OCI-M1 (cell line): ENCODE results near the gene ZDHHC6.
A peak's percentile ranks its signal among the peaks of the same experiment; 100 is the strongest.
"Not testable (repeated sequence)": the region's sequence is repeated elsewhere in the genome, so short reads cannot be mapped to it uniquely, and the experiment has no call there.

Experiments
- DNase-seq: peaks from one replicate; lab custom pipeline; 2025; lab: John Stamatoyannopoulos, UW

ZDHHC6 gene

DNA sequence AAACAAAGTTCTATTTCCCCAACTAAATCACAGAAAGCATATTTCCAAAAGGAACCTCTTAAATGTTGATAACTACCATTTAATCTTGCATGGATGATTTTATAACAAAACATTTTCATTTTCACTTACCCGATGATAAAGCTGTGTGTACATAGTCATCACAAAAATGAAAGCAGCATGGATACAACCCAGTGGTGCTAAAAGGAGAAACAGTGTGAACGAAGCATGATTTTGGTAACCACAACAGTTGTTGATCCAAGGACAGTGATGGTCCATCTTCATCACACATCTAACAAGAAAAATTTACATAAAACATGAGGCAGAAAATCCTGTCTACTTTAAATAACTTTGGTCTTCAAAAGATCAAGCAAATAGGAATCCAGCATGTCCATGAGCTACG is 4.7 kb downstream of the ZDHHC6 start:
- DNase-seq: no peak

DNA sequence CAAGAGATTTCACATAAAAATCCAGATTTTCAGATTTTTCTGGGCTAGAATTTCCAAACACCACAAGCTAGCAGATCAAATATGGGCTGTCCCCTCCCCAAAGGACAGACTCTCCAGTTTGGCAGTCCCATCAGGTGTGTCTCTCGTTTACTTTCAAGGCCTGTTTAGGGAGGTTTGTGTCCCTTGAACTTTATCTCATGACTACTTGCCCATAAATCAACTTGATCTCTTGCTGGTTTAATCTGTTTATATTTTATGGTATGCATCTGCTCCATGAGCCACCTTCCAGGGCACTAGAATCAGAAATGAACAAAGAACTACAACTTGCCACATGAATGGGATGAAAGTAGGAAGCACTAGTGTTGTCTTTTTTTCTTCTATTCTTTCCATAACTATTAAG is 5.2 kb downstream of the ZDHHC6 start:
- no peak for DNase-seq

DNA sequence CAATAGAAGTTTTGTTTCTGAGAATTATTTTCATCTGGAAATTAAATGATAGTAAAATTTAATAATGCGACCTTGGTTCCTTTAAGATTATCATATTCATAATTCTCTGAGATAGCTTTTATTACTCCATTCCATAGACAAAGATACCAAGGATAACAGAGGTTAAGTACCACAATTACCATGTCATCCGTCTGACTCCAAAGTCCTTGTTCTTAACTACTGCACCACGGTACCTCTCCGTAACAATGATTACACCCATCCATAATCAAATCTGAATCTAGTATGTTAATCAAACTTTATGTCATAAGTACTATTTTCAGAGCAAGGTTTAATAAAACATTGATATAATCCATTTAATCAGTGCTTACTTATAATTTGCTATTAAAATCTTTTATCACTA is 8.4 kb downstream of the ZDHHC6 start:
- no peak for DNase-seq

DNA sequence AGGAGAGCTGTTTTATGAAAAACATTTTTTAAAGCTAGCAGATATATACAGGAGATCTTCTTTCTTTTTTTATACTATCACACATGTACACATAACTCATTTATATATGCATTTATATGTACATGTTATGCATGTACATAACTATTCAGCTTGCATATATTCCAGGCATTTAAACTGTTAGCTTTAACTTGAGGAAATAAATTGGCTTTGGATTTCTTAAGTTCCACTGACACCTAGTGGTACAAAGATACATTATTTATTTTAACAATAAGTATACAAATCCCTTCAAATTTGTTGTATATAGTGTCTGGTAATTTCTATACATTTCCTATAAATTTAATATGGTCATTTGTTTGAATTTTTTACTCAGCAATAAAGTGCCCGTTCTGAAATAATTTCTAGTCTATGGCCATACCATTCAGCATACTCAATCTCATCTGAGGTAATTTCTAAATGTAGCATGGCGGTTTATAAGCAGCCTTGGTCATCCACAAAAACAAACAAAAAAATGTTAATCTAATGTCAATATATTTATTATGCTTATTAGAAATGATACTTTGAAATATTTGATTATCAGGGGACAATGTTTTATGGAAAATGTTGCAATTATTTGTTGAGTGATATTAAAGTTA is 11.6 kb downstream of the ZDHHC6 start:
- peak; percentile 73 for DNase-seq

DNA sequence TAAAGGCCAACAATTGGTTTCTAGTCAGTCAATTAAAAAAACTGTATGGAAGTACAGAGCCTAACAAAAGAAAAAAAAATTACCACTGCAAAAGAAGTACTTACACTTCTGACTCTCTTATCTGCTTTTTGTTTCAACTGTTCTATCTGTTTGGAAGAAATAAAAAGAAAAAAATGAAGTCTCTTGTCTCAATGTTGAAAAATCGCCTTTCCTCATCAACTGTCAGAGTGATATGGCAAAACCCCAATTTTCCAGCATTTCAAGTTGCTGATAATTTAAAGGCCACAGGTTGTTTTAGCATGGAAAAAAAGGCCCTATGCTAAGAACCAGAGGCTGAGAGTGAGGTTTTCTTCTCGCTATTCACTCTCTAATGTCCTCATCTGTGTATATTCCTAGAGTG is 13.6 kb downstream of the ZDHHC6 start:
- no peak for DNase-seq

DNA sequence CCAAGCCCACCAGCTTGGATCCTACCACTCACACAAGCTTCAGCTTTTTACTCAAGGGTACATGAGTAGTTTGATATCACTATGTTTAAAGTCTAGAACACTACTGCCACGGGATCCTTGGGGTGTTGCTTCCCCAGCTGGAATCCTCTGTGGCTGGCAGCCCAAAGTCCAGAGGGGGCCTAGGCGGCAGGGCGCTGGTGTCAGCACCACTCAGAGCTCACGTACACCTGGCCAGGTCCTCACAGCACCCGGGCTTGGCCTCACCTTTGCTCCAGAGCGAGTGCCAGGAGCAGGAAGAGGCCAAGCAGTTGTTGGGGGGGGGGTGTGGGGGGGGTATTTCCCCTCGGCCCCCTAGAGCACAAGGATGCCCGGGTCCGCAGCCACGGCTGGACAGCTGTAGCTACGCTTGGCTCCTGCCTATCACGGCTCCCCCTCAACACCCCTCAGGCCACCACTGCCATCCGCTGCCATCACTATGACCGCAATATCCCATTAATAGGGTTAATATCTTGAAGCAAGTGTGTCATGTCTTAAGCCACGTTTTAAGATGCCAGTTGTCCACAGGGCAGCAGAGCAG is 17.0 kb downstream of the ZDHHC6 start:
- DNase-seq: no peak

DNA sequence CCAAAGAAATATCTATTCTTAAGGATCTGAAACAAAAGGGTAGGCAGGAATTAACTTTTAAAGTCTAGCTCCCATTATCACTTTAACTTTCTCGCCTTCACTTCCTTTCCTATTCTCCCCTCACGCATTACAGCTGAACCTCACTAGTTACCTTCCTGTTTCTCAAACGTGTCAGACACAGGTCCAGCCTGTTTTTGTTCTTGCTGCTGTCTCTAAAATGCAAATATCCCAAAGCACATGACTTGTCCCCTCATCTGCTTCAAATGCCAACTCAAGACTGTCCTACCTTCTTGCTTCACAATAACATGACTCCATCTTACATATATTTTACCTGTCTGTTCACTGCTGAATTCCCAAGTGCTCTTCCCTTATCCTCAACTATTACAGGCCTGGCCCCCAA is 17.6 kb downstream of the ZDHHC6 start:
- DNase-seq: no peak

DNA sequence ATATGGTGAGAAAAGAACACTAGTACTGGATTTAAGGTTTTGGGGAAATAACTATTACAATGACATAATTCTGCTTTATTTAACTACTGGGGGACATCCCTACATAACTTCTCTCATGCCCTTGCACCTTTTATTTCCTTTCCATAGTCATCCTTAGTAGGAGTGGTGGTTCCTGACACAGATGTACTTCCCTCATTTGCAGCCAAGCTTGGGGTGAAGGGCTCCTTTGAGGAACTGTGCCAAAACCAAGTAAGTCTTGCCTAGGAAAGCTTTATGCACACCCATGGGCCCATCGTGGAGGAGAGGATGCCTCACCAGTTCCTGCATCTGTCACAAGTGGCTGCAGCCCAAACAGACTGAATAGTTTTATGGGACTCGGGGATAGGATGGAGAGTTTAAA is 20.6 kb downstream of the ZDHHC6 start:
- no peak for DNase-seq

DNA sequence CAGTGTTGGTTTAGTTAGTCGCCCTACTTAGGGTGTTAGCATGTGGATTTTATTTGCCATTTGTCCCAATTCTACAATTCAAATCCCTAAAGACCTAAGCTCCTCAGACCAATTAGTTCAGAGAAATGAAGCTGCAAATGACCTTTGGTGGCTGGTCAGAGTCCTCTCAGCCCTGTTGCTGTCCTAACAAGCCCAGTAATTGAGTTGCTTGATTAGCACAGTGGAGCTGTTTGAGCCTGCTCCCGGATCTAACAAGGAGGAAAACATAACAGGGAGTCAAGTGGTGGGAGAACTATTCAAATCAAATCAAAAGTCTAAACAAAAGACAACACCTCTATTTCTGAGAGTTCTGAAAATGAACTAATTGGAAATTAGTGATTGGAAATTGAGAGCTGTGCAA is 22.1 kb downstream of the ZDHHC6 start:
- DNase-seq: no peak

DNA sequence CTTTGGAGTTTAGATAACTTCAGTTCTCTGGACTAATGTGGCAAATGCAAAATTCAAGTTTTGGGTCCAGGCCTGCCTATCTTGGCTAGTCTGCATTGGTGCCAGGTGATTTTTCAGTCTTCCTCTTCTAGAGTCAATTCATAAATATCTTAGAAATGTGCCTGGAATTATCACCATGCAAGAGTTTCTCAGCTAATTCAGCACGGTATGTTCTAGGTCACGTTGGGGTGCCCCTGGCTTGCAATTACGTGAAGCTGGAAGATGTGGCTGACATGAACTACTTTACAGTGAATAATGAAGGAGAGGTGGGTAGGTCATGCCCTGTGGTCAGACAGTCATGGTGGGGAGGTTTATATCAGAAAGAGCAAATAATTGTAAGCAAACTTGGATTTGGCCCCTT is 25.0 kb downstream of the ZDHHC6 start:
- no peak for DNase-seq

DNA sequence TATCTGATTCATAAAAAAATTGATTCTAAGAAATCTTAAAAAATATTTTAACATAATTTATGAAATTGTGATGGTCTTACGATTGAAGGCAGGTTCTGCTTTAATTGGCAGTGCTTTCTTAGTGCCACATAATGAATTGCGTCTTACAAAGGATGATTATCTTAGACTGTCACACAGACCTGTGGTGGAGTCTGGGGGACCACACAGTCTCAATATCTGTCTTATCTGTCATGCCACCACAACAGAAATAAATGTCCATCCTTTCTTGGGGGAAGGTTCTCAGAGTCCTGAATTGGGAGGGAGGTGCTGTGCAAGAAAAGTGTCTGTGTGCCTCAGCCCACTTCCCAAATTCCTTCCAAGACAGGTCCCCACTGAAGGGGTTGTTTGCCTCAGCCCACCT is 34.0 kb downstream of the ZDHHC6 start:
- DNase-seq: peak; percentile 90

DNA sequence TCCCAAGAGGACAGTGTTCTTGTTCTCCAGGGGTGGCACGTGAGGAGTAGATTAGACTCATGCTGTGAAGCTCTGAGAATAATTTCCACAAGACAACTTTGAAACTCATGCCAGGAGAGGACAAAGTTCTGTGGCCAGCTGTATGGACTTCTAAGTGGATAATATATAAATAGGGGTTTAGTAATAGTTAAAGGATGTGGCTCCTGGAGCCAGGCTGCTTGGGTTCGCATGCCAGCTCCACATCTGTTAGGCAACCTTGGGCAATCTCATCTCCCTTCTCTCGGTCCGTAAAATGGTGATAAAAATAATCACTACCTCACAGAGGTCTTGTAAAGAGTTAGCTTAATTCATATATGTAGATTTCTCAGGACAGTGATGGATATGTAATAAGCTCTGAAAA is 37.0 kb downstream of the ZDHHC6 start:
- no peak for DNase-seq

DNA sequence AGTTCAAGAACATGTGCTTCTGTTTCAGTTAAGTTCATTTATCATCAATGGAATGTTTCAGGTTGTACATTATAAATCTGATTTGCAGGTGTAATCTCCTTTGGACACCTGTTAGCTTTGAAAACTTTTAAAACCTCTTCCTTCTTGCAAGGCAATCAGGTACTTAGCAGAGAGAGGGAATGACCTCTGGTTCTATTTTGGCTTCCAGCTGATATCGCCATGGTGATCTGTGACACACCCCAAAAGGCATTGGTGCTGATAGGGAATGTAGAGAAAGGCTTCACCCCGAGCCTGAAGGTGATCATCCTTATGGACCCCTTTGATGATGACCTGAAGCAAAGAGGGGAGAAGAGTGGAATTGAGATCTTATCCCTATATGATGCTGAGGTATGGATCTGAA is 37.4 kb downstream of the ZDHHC6 start:
- no peak for DNase-seq

DNA sequence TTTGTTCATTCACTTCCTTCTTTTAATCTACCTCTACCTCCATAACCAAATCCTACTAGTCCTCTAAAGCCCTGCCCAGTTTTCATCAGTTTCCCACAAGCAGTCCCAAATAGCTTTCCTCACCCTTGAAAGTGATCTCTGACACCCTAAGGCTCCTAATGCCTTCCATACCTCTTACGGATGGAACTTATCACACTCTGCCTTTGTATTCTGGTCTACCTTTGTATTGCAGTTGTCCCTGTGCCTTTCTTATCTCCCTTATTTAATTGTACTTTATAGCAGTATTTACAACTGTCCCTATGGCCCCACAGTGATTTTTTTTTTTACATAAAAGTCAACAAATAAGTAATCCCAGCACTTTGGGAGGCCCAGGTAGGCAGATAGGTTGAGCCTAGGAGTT is 39.0 kb downstream of the ZDHHC6 start:
- DNase-seq: no peak

DNA sequence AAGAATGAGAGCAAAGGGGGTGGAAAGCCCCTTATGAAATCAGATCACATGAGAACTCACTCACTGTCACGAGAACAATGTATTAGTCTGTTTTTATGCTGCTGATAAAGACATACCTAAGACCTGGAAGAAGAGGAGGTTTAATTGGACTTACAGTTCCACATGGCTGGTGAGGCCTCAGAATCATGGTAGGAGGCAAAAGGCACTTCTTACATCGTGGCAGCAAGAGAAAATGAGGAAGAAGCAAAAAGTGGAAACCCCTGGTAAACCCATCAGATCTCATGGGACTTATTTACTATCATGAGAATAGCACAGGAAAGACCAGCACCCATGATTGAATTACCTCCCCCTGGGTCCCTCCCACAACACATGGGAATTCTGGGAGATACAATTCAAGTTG is 39.9 kb downstream of the ZDHHC6 start:
- not testable (repeated sequence) for DNase-seq

DNA sequence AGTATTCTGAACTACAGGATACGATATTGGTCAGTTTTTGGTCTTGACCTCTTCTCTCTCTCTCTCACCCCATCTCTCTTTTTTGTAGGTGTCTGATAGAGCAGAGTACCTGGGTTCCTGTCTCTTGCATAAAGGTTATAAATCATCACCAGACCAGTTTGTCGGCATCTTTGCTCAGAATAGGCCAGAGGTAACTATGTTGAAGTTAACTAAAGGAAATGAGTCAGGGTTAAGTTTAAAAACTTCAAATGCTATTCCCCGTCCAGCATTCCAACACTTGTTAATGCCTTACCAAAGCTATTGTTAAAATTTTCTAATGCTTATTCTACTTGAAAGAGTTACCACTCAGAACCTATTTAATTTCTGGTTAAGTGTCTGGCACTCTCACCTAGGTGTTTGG is 42.1 kb downstream of the ZDHHC6 start:
- no peak for DNase-seq

DNA sequence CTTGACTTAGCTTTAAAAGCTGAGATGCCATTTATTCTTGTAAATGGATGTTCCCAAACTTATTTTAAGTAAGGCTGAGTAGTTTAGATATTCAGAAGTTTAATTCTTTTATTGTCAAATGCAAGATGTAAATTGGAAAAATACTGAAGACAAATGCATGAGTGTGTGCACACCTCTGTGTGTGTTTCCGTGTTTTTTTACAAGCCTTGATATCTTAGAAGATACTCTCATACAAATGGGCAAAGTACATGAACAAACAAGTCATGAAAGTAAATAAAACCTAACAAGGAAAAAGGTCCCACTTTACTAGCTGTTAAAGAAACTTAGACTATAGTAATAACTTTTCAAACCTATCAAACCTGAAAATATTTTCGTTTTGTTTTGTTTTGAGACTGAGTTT is 43.8 kb downstream of the ZDHHC6 start:
- no peak for DNase-seq

DNA sequence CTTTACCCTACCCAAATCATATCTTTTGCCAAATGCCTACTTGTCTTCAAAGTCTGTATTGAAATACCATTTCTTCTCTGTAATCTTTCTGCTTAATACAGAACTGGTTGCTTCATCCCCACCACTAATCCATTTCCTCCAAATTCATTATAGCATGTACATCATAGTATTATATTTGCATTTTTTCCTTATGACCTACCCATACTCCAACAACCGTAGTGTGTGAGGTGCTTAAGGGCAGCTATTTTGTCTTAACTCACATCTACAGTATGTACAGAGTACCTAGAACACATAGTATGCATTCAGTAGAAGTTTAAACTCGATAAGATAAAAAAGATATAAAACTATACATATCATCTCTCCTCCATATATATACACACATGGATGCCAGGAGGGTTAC is 49.1 kb downstream of the ZDHHC6 start:
- DNase-seq: no peak

DNA sequence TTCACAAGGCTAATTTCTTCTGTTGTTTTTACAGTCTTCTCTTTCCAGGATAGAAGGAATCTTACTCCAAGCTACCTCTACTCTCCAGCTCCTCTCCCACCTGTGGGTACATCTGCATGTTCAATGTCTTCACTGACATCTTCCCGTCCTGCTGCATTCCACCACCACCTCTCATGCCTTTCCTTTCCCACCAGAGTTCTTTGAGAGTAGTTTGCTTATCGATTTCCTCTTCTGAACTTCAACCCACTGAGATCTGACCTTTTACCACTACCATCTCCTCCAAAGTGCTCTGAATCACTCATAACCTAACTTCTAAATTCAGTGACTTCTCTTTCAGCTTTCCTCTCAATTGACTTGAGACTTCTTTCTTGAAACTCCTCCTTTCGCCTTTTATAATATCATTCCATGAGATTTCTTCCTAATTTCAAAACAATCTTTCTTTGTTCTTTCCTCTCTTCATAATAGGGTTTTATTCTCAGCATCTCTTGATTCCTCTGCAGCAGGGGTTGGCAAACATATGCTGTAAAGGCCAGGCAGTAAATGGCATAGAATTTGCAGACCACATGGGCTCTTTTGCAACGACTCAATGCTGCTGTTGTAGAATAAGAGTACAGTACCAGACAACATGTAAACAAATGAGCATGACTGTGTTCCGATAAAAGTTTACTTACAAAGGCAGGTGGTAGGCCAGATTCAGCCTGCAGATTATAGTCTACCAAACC is 50.7 kb downstream of the ZDHHC6 start:
- DNase-seq: no peak

DNA sequence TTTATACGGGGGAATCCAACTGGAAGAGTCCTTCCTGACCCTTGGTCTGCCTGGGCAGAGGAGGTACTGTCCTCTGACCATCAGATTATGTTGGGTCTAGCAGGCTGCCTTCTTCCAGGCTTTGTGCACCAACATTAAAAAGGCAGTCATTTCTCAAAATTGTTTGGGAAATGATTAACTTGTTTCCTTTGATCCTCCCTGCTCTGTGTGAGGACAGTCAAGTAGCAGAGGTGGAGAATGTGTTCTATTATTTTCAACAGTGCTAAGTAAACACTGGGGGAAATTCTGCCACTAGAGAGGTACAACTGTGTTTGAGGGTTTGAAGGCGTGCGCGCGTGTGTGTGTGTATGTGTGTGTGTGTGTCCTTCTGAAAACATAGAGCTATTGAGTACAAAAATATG is 52.2 kb downstream of the ZDHHC6 start:
- no peak for DNase-seq

DNA sequence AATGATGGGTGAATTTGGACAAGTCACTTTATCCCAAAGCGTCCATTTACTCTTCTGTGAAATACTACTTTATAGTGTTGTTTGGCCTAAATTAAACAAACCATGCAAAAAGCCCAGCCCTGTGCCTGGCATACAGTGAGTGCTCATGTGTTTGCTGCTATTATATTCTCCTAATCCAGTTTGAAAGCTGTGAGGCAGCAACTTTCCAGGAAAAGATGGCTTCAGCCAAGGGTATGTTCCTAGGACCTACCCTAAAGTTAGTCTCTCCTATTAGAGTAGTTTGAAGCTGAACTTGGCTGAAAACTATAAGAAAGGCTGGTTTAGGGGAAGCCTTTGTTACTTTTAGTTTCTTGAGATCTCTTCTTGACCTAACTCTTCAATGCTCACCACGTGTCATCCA is 52.9 kb downstream of the ZDHHC6 start:
- DNase-seq: no peak

DNA sequence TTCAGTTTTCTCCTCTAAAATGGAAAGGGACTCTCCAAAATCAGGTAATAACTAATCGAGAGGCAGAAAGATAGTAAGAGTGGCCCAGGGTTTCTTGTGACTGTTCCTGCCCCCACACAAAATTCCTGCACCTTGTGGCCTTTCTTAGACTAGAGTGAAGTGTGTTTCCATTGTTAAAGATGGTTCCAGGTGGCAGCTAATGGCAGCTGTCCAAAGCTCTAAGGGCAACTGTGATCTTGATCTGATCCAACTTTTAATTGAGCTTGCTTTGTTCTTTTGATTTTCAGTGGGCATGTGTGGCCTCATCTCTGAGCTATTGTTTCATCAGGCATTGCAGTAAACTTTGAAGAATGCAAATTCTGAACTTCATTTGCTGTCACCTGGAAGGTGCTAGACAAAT is 53.4 kb downstream of the ZDHHC6 start:
- no peak for DNase-seq

DNA sequence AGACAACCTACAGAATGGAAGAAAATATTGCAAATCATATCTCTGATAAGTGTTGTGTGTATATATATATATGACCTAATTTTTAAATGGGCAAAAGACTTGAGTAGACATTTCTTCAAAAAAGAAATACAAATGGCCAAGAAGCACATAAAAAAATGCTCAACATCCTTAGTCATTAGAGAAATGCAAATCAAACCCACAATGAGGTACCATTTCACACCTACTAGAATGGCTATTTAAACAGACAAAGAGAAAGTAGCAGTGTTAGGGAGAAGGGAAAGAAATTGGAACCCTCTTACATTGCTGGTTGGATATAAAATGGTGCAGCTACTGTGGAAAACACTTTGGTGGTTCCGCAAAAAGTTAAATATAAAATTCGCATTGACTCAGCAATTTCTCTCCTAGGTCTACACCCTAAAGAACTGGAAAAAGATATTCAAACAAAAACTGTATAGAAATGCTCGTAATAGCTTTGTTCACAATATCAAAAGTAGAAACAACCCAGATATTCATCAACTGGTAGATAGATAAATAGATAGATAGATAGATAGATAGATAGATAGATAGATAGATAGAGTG is 56.5 kb downstream of the ZDHHC6 start:
- DNase-seq: no peak
